C1 segment of cervical spinal cord (tissue), 14 donors: ENCODE measurements around the gene SRSF3.
A peak's percentile ranks its signal among the peaks of the same experiment; 100 is the strongest.
"Not testable (repeated sequence)": the region's sequence is repeated elsewhere in the genome, so short reads cannot be mapped to it uniquely, and the experiment has no call there.

ENCODE experiments used
- DNase-seq, 14 donors: peaks; one replicate each; lab custom pipeline; 2025; lab: John Stamatoyannopoulos, UW

Gene SRSF3

GRCh38 chr6:36574679-36575078 is 19.5 kb upstream of the SRSF3 start:
- DNase-seq = no peak

GRCh38 chr6:36576578-36576977 is 17.6 kb upstream of the SRSF3 start:
- DNase-seq = no peak

GRCh38 chr6:36577301-36577700 is 16.9 kb upstream of the SRSF3 start:
- DNase-seq = no peak

- DNase-seq = no peak
Observed at GRCh38 chr6:36578030-36578429, 16.1 kb upstream of the SRSF3 start.

- no peak for DNase-seq
Observed at GRCh38 chr6:36578431-36578830, 15.7 kb upstream of the SRSF3 start.

GRCh38 chr6:36580184-36580526 is 14.0 kb upstream of the SRSF3 start:
- DNase-seq = no peak

GRCh38 chr6:36581716-36582115 is 12.4 kb upstream of the SRSF3 start:
- no peak for DNase-seq

- DNase-seq = no peak
Observed at GRCh38 chr6:36586606-36587005, 7.6 kb upstream of the SRSF3 start.

- DNase-seq = not testable (repeated sequence)
Observed at GRCh38 chr6:36589025-36589400, 5.1 kb upstream of the SRSF3 start.

GRCh38 chr6:36590237-36590636 is 3.9 kb upstream of the SRSF3 start:
- no peak for DNase-seq

- no peak for DNase-seq
Observed at GRCh38 chr6:36592221-36592655, 1.9 kb upstream of the SRSF3 start.

GRCh38 chr6:36593569-36594028 is 563 bp upstream of the SRSF3 start:
- peak in 4 of 14 donors; percentile 68 to 84 (median 76) for DNase-seq

GRCh38 chr6:36594816-36595643 is 868 bp downstream of the SRSF3 start:
- peak in 2 of 14 donors; percentile 12 to 20 for DNase-seq

- no peak for DNase-seq
Observed at GRCh38 chr6:36596356-36596755, 2.2 kb downstream of the SRSF3 start.

- no peak for DNase-seq
Observed at GRCh38 chr6:36597775-36598174, 3.6 kb downstream of the SRSF3 start.

GRCh38 chr6:36598326-36598725 is 4.2 kb downstream of the SRSF3 start:
- DNase-seq = no peak

GRCh38 chr6:36598739-36599318 is 4.7 kb downstream of the SRSF3 start:
- DNase-seq = no peak

- DNase-seq = peak in 3 of 14 donors; percentile 6 to 29 (median 23)
Observed at GRCh38 chr6:36599791-36600209, 5.6 kb downstream of the SRSF3 start.

- no peak for DNase-seq
Observed at GRCh38 chr6:36600564-36601146, 6.5 kb downstream of the SRSF3 start.

- DNase-seq = not testable (repeated sequence)
Observed at GRCh38 chr6:36601818-36602217, 7.7 kb downstream of the SRSF3 start.

GRCh38 chr6:36603222-36604089 is 9.3 kb downstream of the SRSF3 start:
- no peak for DNase-seq
